ENCODE results near the gene TMEM204.

The TMEM204 gene

DNA sequence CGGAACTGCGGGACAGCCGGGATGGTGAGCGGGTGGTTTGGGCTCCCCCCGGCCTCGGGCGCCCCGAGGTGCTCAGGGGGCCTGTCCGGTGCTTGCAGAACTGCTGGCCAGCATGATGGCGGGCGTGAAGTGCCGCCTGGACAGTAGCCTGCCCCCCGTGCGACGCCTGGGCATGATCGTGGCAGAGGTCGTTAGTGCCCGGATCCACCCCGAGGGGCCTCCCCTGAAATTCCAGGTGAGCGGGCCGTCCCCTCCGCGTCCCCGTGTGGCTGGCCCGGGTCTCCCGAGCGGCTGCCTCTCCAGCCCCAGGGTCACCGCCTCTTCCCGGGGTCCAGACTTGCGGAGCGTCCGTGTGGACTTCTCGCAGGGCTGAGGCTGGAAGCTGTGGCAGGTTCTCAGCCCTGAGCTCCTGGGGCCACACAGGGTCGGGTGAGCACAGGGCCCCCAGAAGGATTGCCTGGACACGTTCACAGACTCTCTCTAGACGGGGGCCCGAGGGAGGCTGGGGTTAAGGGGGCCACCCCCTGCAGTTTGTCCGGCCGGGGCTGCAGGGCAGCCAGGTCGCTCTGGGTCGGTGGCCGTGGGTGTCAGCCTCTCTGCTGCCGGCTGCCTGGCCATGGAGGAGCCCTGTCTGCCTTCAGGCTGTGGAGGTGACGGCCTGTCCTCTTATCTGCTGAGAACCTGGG lies 32.9 kb upstream of the TMEM204 start:
- no peak for DNase-seq

DNA sequence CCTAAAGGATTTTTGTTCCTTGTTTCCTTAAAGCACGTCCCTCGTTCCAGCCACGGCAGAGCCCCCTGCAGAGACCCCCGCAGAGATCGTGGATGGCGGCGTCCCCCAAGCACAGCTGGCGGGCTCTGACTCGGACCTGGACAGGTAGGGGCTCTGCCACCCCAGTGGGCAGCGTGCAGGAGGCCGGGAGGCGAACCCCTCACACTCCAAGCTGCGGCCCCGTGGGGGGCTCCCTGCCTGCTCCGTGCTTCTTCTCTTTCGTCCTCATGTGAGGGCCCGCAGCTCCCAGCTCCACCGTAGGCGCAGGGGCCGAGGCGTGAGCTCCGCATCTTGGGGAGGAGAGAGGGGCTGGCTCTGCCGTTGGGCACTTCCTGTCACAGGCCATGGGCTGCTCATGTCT lies 31.8 kb upstream of the TMEM204 start:
- DNase-seq: no peak

DNA sequence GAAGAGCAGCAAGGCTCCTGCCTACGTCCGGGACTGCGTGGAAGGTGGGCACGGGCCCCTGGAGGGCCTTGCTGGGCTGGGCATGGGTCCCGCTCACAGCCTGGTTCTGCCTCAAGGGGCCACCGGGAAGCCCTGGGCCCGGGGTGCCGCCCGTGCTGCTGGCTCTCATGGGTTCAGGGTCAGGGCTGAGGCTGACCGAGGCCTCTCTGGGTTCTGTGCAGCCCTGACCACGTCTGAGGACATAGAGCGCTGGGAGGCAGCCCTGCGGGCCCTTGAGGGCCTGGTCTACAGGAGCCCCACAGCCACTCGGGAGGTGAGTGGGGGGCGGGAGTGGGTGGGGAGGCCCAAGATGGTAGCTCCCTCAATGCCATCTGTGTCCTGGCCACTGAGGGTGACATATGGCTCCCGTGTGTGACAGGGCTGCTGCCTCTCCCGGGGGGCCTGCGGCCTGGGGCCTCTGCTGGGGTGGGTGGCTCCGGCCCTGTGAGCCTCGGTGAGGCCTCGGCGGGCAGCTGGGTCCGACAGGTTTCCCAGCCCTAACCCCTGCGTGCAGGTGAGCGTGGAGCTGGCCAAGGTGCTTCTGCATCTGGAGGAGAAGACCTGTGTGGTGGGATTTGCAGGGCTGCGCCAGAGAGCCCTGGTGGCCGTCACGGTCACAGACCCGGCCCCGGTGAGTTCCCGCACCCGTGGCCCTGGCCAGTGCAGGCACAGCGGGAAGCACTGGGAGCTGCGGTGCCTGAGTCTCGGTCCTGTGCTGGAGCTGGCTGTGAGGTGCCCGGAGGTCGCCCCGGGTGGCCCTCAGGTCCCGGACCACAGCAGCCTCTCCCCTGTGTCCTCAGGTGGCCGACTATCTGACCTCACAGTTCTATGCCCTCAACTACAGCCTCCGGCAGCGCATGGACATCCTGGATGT lies 31.1 kb upstream of the TMEM204 start:
- DNase-seq: no peak

DNA sequence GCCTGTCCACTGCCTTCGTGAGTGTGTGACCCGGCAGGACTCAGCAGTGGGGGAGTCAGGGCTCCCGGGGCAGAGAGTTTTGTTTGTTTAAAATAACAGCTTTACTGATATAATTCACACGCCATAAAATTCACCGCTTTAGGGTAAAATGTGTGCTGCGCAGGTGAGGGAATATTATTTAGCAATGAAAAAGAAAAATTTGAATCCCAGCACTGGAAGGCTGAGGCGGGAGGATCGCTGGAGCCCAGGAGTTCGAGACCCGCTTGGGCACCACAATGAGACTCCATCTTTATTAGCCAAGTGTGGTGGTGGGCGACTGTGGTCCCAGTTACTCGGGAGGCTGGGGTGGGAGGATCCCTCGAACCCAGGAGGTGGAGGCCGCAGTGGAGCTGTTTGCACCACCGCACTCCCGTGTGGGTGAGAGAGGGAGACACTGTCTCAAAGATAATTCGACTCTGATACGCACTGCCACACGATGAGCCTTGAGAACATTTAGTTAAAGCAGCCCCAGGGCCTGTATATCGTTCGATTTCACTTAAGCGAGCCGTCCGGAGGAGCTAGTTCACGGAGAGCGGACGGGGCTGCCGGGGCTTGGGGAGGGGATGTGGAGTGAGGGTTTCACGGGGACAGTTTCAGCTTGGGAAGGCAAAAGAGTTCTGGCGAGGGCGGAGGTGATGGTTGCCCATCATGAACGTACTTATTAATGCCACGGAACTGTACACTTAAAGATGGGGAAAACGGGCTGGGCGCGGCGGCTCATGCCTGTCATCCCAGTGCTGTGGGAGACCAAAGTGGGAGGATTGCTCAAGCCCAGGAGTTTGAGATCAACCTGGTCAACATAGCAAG lies 30.1 kb upstream of the TMEM204 start:
- no peak for DNase-seq

DNA sequence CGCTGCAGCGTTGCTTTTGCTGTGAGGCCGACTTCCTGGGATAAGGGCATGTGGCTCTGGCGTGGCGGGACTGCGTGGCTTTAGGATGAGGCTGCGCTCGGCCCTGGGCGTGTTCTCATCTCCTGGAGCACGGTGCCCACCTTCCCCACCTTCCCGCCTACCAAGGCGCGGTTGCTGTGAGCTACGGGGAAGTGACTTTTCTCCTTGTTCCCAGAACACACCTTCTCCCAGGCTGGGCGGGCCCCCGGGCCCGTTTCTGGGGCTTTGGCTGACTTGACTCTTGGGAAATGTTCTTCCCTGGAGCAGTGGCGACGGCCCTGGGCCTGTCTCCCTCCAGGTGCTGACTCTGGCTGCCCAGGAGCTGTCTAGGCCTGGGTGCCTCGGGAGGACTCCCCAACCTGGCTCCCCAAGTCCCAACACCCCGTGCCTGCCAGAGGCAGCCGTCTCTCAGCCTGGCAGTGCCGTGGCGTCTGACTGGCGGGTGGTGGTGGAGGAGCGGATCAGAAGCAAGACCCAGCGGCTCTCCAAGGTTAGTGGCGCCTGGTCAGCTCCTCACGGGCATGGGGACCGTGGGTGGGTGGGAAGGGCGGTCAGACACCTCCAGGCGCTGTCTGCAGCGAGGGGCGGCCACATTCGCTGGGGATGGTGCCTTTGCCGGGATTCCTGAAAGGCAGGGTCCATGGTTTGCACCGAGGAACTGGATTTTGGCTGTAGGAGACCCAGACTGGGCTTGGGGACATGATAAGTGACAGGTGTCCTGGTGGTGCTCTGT lies 28.2 kb upstream of the TMEM204 start:
- DNase-seq: no peak

DNA sequence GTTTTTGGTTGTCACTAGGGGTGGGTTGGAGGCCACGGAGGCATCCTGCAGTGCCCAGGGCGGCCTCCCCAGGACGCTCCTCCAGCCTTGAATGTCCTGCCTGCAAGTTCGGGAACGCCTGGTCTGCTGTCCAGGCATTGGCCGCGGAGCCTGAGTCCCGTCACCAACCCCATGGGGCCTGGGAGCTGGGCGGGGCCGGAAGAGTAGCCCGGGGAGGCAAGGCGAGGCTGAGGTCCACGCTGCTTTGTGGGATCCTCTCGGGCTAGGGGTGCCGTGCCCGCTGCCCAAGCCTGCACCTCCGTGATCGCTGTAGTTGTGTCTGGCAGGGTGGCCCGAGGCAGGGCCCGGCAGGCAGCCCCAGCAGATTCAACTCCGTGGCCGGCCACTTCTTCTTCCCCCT lies 27.6 kb upstream of the TMEM204 start:
- no peak for DNase-seq

DNA sequence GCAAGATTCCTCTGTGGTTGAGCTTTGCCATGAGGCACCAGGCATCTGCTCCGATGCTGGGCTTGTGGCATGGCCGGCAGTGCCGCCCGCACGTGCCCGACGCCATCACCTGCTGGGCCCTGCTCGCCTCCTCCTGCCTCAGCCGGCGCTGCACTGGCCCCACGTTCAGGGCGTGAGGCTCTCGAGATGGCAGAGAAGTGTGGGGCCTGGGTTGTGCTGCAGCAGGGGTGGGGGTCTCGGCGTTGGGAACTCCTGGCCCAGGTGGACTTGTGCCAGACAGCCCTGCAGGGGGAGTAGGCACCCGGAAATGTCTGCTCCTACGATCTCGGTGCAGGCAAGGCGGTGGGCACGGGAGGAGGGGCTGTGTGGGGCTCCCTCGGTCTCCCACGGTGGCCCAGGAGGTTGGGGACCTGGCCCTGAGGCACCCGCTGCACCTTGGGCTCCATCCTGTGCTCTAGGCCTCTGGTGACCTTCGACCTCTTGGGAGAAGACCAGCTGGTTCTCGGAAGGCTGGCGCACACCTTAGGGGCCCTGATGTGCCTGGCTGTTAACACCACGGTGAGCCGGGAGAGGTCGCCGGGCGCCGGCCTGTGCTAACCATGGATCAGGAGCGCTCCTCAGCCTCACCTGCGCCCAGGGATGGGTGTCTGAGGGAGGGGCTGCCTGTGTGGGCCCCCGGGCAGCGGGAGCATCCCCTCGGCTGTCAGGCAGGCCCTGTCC lies 26.8 kb upstream of the TMEM204 start:
- DNase-seq: no peak

DNA sequence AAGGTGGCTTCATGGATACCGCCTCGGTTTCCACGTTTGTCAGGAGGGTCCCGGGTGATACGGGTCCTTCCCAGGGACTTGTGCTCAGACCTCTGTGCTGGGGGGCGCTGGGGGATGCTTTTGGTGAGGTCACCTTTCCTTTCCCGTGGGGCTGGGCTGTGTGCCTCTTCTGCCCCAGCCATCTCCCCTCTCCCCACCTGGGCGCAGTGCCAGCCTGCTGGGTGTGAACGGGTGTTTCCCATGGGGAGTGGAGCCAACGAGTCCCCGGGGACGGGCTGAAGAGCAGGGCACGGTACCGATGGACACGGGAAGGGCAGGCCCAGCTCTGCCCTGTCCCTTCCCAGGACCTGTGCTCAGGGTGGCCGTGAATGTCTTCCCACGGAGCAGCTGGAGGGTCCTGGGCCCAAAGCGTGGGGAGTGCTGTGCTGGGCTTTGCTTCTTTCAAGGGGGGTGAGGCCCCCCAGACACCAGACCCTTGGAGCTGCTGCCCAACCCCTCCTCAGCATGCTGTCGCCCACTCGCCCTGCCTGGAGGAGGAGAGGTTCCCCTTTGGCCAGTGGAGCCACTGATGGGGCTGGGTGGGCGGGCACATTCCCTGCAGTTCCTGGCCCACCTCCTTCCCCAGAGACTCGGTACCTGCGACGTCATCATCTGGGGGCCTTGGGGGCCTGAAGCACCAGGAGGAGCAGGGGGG lies 24.8 kb upstream of the TMEM204 start:
- no peak for DNase-seq

DNA sequence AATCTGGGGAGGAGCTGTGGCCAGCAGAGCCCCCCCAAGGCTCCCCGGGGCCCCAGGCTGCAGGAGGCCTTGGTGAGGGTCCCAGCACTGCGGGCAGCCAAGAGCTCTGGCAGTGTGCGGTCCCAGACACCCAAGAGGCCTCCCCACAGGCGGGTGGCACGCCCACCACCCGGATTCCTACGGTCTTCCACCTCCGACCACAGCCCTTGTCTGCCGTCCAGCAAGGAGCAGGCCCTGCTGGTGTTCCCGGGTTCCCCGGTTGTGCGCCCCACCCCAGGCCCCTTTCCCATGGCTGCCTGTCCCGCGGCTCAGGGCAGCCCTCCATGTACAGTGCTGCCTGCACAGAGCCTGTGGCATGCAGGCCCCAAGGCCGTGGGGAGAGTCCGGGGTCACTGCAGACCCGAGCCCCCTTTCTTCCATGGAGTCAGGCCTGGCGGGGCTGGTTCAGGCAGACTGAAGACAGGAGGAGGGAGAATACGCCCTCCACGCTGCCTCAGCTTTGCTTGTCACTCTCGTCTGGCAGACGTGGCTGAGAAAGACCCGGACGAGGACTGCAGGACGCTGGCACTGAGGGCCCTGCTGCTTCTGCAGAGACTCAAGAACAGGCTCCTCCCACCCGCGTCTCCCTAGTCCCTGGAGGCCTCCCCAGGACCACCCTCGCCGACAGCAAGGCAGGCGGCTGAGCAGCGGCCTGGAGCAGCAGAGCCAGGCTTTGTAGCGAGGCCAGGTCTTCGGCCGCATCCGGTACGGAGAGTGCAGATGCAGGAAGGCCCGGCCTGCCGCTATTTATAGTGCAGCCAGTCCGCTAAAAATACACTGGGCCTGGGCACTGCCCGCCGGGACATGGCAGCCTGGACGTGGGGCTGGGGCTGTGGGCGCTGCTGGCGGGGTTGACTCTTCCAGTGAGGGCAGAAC lies 23.9 kb upstream of the TMEM204 start:
- no peak for DNase-seq

DNA sequence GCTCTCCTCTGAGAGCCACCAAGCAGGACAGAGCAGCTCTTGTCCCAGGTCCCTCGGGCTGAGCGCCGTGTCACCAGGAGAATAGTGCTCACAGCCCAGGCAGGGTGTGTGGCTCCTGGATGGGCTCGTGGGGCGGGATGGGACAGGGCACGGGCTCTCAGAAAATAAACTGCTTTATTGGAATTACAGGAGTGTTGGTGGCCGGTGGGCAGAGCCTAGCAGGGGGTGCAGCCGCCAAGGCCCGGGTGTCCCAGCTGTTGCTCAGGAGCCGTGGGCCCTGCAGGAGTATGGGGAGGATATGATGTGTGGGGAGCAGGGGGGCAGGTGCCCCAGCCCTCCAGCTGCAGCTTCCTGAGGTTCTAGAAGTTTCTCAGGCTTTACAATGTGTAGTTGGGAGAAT lies 23.2 kb upstream of the TMEM204 start:
- no peak for DNase-seq

DNA sequence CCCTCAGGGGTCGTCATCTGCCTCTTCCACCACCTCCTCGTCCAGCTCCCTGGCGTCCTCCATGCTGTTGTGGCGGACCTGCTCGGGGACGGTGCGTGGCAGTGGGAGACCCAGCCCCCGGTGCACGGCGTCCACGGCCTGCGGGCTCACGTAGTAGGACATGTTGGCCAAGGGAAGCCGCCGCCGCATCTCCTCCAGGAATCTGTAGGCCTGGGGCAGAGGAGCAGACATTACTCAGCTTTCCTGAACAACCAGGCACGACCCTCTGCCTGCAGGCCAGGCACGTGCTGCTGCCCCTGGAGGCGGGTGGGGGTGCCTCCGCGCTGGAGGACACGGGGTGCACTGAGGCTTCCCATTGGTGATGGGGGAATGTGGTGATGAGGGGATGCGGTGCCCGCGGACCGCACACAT lies 22.5 kb upstream of the TMEM204 start:
- no peak for DNase-seq

DNA sequence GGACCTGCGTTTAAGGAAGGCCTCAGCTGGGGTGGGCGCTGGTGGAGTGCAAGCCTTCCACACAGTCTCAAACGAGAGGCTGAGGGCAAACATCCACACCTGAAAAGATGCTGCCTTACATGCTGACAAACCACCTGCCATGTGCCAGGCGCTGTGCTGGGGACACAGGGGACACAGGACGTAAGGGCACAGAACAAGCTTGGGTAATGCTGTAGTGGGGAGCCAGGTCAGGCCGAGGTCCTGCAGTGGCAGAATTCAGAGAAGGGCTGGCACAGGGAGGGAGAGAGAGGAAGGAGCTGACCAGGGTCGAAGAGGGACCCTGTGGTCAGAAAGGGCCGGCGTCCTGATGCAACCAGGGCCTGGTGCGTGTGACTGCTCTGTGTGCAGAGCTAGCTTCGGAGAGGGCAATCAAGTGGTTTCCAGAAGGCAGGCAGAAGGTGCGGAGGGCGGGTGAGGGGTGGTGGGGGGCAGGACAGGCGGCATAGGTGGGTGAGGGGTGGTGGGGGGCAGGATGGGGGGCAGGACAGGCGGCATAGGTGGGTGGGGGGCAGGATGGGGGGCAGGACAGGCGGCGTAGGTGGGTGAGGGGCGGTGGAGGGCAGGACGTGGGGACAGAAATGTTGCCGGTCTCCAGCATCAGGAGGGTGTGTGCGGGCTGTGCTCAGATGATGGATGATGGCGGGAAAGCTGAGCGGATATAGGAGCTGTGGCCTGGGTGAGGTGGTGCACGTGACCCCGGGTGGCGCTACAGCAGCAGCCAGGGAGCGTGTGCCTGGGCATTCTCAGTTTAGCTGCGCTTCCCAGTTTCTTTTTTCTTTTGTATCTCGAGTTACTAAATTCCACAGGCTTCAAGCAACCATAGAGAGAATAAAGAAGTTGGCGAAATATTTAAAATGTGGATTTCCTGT lies 21.6 kb upstream of the TMEM204 start:
- no peak for DNase-seq

DNA sequence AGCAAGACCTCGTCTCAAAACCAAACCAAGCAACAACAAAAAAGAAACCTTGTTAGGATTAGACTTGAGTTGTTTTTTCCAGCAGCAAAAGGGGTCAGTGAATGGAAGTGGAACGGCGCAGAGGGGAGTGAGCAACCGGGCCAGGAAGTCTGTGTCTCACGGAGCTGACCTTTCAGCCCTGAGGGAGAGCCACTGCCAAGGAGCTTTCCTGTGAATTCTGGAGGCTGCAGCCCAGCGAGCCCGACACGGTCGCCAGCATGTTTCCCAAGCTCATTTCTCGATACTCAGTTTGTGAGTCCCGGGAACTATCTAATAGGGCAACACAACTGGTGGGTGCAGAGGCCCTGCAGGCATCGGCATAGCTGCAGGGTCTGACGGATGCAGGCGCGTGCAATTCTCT lies 20.7 kb upstream of the TMEM204 start:
- no peak for DNase-seq

DNA sequence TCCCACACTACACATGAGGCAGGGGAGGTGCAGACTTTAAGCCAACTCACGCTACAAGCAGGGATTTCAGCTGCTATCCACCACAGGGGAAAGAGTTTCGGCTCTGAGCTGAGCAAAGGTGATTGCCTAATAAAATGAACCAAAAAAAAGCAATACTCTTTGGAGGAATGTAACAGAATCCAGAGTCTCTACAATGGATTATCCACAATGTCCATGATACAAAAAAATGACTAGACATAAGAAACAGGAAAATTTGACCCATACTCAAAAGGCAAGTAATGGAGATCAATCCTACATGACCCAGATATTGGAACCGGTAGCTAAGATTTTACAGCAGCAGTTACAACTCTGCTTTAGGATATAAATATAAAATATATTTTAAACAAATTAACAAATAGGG lies 19.0 kb upstream of the TMEM204 start:
- no peak for DNase-seq

DNA sequence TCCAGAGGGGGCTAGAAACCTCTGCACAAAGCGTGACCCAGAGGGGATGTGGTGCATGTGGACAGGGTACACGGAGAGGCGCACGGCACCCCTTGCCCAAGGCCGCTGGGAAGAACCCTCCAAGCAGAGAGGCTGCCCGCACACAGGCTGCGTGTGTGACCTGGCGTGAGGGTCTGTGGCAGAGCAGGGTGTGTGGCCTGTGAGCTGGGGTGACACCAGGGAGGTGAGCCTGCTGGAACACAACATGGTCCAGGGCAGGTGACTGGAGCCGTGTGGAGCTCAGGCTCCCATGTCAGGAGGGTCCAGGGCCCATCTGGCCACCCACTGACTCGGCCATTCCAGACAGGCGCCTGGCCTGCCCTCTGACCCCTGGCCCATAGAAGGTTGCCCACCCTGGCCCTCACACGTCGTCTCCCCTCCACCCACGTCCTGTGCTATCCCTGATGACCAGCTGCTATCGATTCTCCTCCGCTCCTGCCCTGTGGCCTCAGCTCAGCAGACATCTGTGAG lies 14.8 kb upstream of the TMEM204 start:
- no peak for DNase-seq

DNA sequence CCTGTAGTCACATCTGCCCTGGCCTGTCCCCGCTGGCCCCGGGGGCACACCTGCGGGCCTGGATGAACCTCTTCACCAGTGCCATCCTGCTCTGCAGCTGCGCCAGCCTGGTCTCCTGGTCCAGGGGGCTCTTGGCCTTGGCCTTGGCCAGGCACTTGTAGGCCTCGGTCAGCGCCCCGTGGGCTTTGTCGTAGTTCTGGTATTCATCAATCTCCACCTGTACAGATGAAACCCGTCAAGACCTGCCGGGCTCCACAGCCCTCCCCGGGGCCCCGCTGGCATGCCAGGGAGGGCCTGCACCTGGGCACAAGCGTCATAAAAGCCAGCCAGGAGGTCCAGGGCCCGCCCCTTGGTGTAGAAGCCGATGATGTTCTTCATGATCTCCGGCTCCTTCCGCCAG lies 13.6 kb upstream of the TMEM204 start:
- DNase-seq: no peak

DNA sequence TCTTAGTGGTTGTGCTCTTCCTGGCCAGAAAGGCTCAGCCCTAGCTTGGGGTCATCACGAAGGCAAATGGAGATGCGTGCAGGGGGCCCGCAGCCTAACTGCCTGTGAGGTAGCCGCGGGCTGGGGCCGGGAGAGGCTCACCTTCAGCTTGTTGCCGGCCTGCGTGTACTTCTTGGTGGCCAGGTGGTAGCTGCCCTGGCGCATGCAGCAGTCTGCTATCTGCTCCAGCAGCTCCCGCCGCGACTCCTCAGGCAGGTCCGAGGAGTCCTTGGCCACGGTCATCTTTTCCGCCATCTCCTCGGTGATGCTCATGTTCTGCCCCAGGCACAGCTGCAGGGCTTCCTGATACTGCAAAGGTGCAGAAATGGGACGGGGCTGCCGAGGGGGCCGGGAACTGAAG lies 13.0 kb upstream of the TMEM204 start:
- DNase-seq: no peak

DNA sequence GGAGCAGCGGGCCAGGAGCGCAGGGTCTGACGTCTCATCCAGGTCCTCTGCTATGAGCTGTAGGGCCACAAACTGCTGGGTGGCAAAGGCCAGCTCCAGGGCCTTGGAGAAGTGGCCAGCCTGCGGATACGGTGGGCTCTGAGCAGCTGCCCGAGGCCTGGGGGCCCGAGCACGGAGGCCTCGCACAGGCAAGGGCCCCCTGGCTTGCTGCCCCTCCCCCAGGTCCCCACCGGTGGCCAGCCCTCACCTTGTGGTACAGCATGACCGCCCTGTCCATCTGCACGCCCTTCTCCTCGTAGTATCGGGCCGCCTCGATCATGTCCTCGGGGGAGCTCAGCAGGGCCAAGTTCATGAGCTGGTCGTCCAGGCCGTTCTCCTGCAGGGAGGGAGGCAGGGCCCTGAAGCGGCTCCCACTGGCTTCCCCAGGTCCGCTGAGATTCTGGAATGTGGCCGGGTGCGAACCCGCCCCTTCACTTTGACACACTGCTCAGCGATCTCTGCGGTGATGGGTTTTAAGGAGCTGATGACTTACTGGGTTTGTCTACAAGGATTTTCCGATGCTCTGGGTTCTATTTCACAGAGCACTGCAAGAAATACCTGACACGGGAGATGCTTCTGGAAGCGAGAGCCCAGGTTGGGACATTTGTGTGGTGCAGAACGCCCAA lies 9.8 kb upstream of the TMEM204 start:
- no peak for DNase-seq
